Measurements from ENCODE around the gene DEK.

Gene DEK

GRCh38 chr6:18269253-18269652, 4.9 kb upstream of the DEK start:
- no peak overlapping the region for H2AFZ ChIP-seq (ENCODE audit: low read depth)
- no peak overlapping the region for H3K9ac ChIP-seq
- H3K36me3 ChIP-seq (ENCODE audit: insufficient read depth) = no peaks in the 10 kb centered on the region
- no peak overlapping the region for H3K27ac ChIP-seq
- H3K27me3 ChIP-seq (ENCODE audit: insufficient read depth, low read depth) = no peaks in the 10 kb centered on the region
- H3K79me2 ChIP-seq (ENCODE audit: insufficient read depth, low read depth) = no peaks in the 10 kb centered on the region
- peaks cover 10% of the 10 kb centered on the region for H3K4me1 ChIP-seq (ENCODE audit: low read depth, poor library complexity, severe bottlenecking)
- no peak overlapping the region for H3K4me2 ChIP-seq
- H3K4me3 ChIP-seq (IDR thresholded peaks at IDR 0.05; ENCODE audit: insufficient read depth, low read depth, low read length) = no peak overlapping the region
- no peak for TF ChIP-seq CTCF (conservative IDR thresholded peaks at IDR 0.05; ENCODE audit: low read depth, low read length)
- H4K20me1 ChIP-seq (ENCODE audit: insufficient read depth) = no peaks in the 10 kb centered on the region

- TF ChIP-seq CTCF (conservative IDR thresholded peaks at IDR 0.05; ENCODE audit: low read depth, low read length) = no peak
- H3K4me2 ChIP-seq = no peak overlapping the region
- no peak overlapping the region for H2AFZ ChIP-seq (ENCODE audit: low read depth)
- no peak overlapping the region for H3K4me3 ChIP-seq (IDR thresholded peaks at IDR 0.05; ENCODE audit: insufficient read depth, low read depth, low read length)
- no peaks in the 10 kb centered on the region for H4K20me1 ChIP-seq (ENCODE audit: insufficient read depth)
- peaks cover 14% of the 10 kb centered on the region for H3K4me1 ChIP-seq (ENCODE audit: low read depth, poor library complexity, severe bottlenecking)
- H3K79me2 ChIP-seq (ENCODE audit: insufficient read depth, low read depth) = peaks cover 9% of the 10 kb centered on the region
- no peak overlapping the region for H3K9ac ChIP-seq
- no peaks in the 10 kb centered on the region for H3K36me3 ChIP-seq (ENCODE audit: insufficient read depth)
- H3K27ac ChIP-seq = no peak overlapping the region
- no peaks in the 10 kb centered on the region for H3K27me3 ChIP-seq (ENCODE audit: insufficient read depth, low read depth)
Measured at GRCh38 chr6:18268066-18268465, 3.7 kb upstream of the DEK start.

- Histone ChIP-seq H3K36me3 (ENCODE audit: insufficient read depth) (no peaks in the 10 kb centered on the region; the same call in 1 of the 2 replicates), H4K20me1 (ENCODE audit: insufficient read depth) (no peaks in the 10 kb centered on the region), H3K27me3 (ENCODE audit: insufficient read depth, low read depth) (no peaks in the 10 kb centered on the region), H2AFZ (ENCODE audit: low read depth) (no peak overlapping the region), H3K4me3 (IDR thresholded peaks at IDR 0.05; ENCODE audit: insufficient read depth, low read depth, low read length) (no peak overlapping the region), H3K9ac (no peak overlapping the region), H3K79me2 (ENCODE audit: insufficient read depth, low read depth) (peaks cover 24% of the 10 kb centered on the region), H3K4me1 (ENCODE audit: low read depth, poor library complexity, severe bottlenecking) (peaks cover 30% of the 10 kb centered on the region), H3K4me2 (no peak overlapping the region), H3K27ac (no peak overlapping the region)
- no peak for TF ChIP-seq CTCF (conservative IDR thresholded peaks at IDR 0.05; ENCODE audit: low read depth, low read length)
Measured at GRCh38 chr6:18266523-18266912, 2.2 kb upstream of the DEK start.

GRCh38 chr6:18265787-18266522, 1.6 kb upstream of the DEK start:
- Histone ChIP-seq H3K4me2 (peak overlapping the region; percentile 97), H3K27ac (peak overlapping the region; percentile 85; the same call in 1 of the 2 replicates)

More at GRCh38 chr6:18265787-18266522, 1.6 kb upstream of the DEK start:
- H3K9ac ChIP-seq = peak overlapping the region; percentile 84; the same call in 1 of the 2 replicates
- no peaks in the 10 kb centered on the region for H4K20me1 ChIP-seq (ENCODE audit: insufficient read depth)
- H3K4me3 ChIP-seq (IDR thresholded peaks at IDR 0.05; ENCODE audit: insufficient read depth, low read depth, low read length) = no peak overlapping the region
- no peak for TF ChIP-seq CTCF (conservative IDR thresholded peaks at IDR 0.05; ENCODE audit: low read depth, low read length)
- H3K27me3 ChIP-seq (ENCODE audit: insufficient read depth, low read depth) = no peaks in the 10 kb centered on the region
- H3K36me3 ChIP-seq (ENCODE audit: insufficient read depth) = no peaks in the 10 kb centered on the region; the same call in 1 of the 2 replicates
- peaks cover 30% of the 10 kb centered on the region for H3K79me2 ChIP-seq (ENCODE audit: insufficient read depth, low read depth)
- H2AFZ ChIP-seq (ENCODE audit: low read depth) = peak overlapping the region; percentile 96
- H3K4me1 ChIP-seq (ENCODE audit: low read depth, poor library complexity, severe bottlenecking) = peaks cover 36% of the 10 kb centered on the region
